SH-SY5Y (cell line): ENCODE results near the gene OTOG.

ENCODE experiments used
- GATA2 ChIP-seq: IDR thresholded peaks from 2 replicates; pipeline ENCODE4 v1.6.1; 2011; ENCODE audit warnings: mild to moderate bottlenecking, low read depth, low read length
- GATA3 ChIP-seq: IDR thresholded peaks from 2 replicates; pipeline ENCODE4 v1.6.1; 2011; ENCODE audit warnings: low read depth, mild to moderate bottlenecking, low read length, moderate library complexity

DNA sequence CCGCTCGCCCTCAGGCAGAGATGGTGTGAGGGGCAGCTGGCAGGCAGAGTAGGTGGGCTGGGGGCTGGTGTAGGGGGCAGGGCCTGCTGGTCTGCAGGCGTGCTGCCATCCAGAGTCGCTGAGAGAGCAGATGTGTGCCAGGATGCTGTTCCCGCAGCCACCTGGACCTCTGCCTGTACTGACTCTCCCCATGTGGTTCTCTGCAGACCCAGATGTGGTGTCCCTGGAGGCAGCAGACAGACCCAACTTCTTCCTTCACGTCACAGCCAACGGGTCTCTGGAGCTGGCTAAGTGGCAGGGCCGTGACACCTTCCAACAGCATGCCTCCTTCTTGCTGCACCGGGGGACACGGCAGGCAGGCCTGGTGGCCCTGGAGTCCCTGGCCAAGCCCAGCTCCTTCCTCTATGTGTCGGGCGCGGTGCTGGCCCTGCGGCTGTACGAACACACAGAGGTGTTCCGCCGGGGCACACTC is 58.6 kb downstream of the OTOG start:
- no peak for TF ChIP-seq GATA2
- TF ChIP-seq GATA3: no peak
